HCEC 1CT (cell line): ENCODE measurements around the gene EID2B.
A peak's percentile ranks its signal among the peaks of the same experiment; 100 is the strongest.

Source experiments
- DNase-seq: peaks from one replicate; pipeline ENCODE4 v3.0.0-alpha.2; 2017

Gene EID2B

GRCh38 chr19:39497996-39498797, 34.5 kb downstream of the EID2B start:
- peak; percentile 13 for DNase-seq

GRCh38 chr19:39497701-39497995, 35.0 kb downstream of the EID2B start:
- DNase-seq, result no peak

- DNase-seq, result no peak
These were observed 36.6 kb downstream of the EID2B start for GRCh38 chr19:39496063-39496462.

- DNase-seq, result no peak
These were observed 38.0 kb downstream of the EID2B start for GRCh38 chr19:39494661-39495060.

- no peak for DNase-seq
These were observed 39.9 kb downstream of the EID2B start for GRCh38 chr19:39492788-39493187.

- DNase-seq, result no peak
These were observed 40.4 kb downstream of the EID2B start for GRCh38 chr19:39492225-39492624.

- no peak for DNase-seq
These were observed 42.9 kb downstream of the EID2B start for GRCh38 chr19:39489756-39490155.

- no peak for DNase-seq
These were observed 49.5 kb downstream of the EID2B start for GRCh38 chr19:39483141-39483540.

- no peak for DNase-seq
These were observed 51.0 kb downstream of the EID2B start for GRCh38 chr19:39481676-39482075.

GRCh38 chr19:39481229-39481545, 51.5 kb downstream of the EID2B start:
- no peak for DNase-seq
